GM12878 (cell line): ENCODE data around the gene TPO. TPM values are rescaled to one million over a fixed set of nuclear protein-coding genes. Genes with fewer than 3 reads are reported as not detected.

Experiments used
- ATAC-seq: fragments of 200-7000 bp; cut with Tn5 transposase; 3 replicates; pipeline ENCODE4 v1.9.1; 2020; ENCODE audit warnings: mild to moderate bottlenecking, moderate library complexity
- BruUV-seq: library from RNA; stranded (reverse); fragments of 400-500 nt; replicated peaks from 2 replicates; lab custom pipeline; 2021; lab: Mats Ljungman, UMichigan
- CTCF ChIA-PET: fragments of 300-600 bp; sonication (Branson Sonifier 250); formaldehyde crosslinking; extraction: SDS; loops from one replicate; lab custom pipeline; 2021; ENCODE audit warnings: inconsistent platforms; lab: Yijun Ruan, JAX
- POLR2A ChIA-PET: fragments of 350-600 bp; formaldehyde crosslinking; extraction: SDS; loops from one replicate; lab custom pipeline; 2021; ENCODE audit warnings: inconsistent platforms; lab: Charles Lee
- RAD21 ChIA-PET: fragments of 300-600 bp; sonication (Branson Sonifier 250); formaldehyde crosslinking; loops from one replicate; lab custom pipeline; 2023; ENCODE audit warnings: antibody characterized with exemption; ENCODE audit not compliant: unreplicated experiment; lab: Charles Lee
- SMC1A ChIA-PET: fragments of 300-600 bp; sonication (Branson Sonifier 250); formaldehyde crosslinking; loops from one replicate; lab custom pipeline; 2023; ENCODE audit not compliant: unreplicated experiment, uncharacterized antibody; lab: Charles Lee
- DNase-seq: peaks from one replicate; pipeline ENCODE4 v3.0.0-alpha.2; 2011; ENCODE audit warnings: low read depth, low spot score
- FAIRE-seq: peaks from 3 replicates; lab custom pipeline; 2011; peaks lifted over from hg19 to GRCh38; lab: Jason Lieb, UNC
- H2AFZ ChIP-seq: 2 replicates; pipeline ENCODE4 v1.6.0; 2011; ENCODE audit warnings: low read depth, low read length, control low read depth; ENCODE audit not compliant: control insufficient read depth
- H3K27ac ChIP-seq: 2 replicates; pipeline ENCODE4 v1.5.1; 2011; ENCODE audit warnings: control low read depth; ENCODE audit not compliant: control insufficient read depth, insufficient read depth
- H3K27me3 ChIP-seq, 2 experiments: replicated peaks in 1 of 2; 2 replicates each; pipeline versions ENCODE4 v1.6.0 to v1.6.1; 2011; ENCODE audit warnings: low read length in 1 of 2; ENCODE audit not compliant: control insufficient read depth in 2 of 2, insufficient read depth in 2 of 2
- H3K36me3 ChIP-seq, 2 experiments: 2 replicates each; pipeline ENCODE4 v1.5.1; 2011; ENCODE audit warnings: low read length in 1 of 2; ENCODE audit not compliant: control insufficient read depth in 2 of 2, insufficient read depth in 2 of 2
- H3K4me1 ChIP-seq: 2 replicates; pipeline ENCODE4 v1.6.1; 2011; ENCODE audit warnings: mild to moderate bottlenecking, low read length, moderate library complexity, mixed read lengths; ENCODE audit not compliant: control insufficient read depth, insufficient read depth
- H3K4me2 ChIP-seq: 2 replicates; pipeline ENCODE4 v1.6.0; 2011; ENCODE audit warnings: control low read depth; ENCODE audit not compliant: control insufficient read depth, insufficient read depth
- H3K4me3 ChIP-seq: fragments of 200-600 bp; sonication (generic); 2 replicates; pipeline ENCODE4 v1.5.1; 2016
- H3K79me2 ChIP-seq: 2 replicates; pipeline ENCODE4 v1.6.0; 2011; ENCODE audit warnings: low read length; ENCODE audit not compliant: control insufficient read depth, insufficient read depth
- H3K9ac ChIP-seq: 2 replicates; pipeline ENCODE4 v1.8.0; 2011; ENCODE audit warnings: low read length, control low read depth, mixed read lengths; ENCODE audit not compliant: control insufficient read depth, insufficient read depth
- H3K9me3 ChIP-seq: replicated peaks from 3 replicates; pipeline ENCODE4 v1.5.1; 2011; ENCODE audit warnings: mild to moderate bottlenecking, low read length; ENCODE audit not compliant: control insufficient read depth, insufficient read depth
- H4K20me1 ChIP-seq: 2 replicates; pipeline ENCODE4 v1.6.0; 2011; ENCODE audit not compliant: control insufficient read depth, insufficient read depth
- E2F4 ChIP-seq: IDR thresholded peaks from 2 replicates; pipeline ENCODE4 v1.6.1; 2012; ENCODE audit warnings: low read depth, low read length, improper control_type of control experiment
- E4F1 ChIP-seq: fragments of 450-650 bp; IDR thresholded peaks from 2 replicates; pipeline ENCODE4 v1.6.1; 2018; ENCODE audit warnings: borderline replicate concordance, mild to moderate bottlenecking; ENCODE audit not compliant: partially characterized antibody
- EED ChIP-seq: sonication (generic); IDR thresholded peaks from 2 replicates; pipeline ENCODE4 v1.6.1; 2016; ENCODE audit warnings: antibody characterized with exemption, low read depth
- HDGF ChIP-seq: fragments of 450-650 bp; IDR thresholded peaks from 2 replicates; pipeline ENCODE4 v1.6.1; 2016; ENCODE audit warnings: antibody characterized with exemption
- IKZF2 ChIP-seq, 2 experiments: fragments of 450-650 bp; IDR thresholded peaks; 2 replicates each; pipeline ENCODE4 v1.6.1; 2017; ENCODE audit warnings: mild to moderate bottlenecking in 2 of 2, moderate library complexity in 2 of 2
- MYB ChIP-seq: fragments of 150-350 bp; IDR thresholded peaks from 2 replicates; pipeline ENCODE4 v1.6.1; 2014; ENCODE audit warnings: mild to moderate bottlenecking, low read depth, low read length, borderline replicate concordance
- NRF1 ChIP-seq: conservative IDR thresholded peaks from 2 replicates; pipeline ENCODE4 v1.6.1; 2011; ENCODE audit warnings: mild to moderate bottlenecking, low read depth, low read length, improper control_type of control experiment
- PAX5 ChIP-seq: IDR thresholded peaks from 2 replicates; pipeline ENCODE4 v1.6.1; 2011; ENCODE audit warnings: low read depth, low read length, borderline replicate concordance
- SP1 ChIP-seq: IDR thresholded peaks from one replicate; pipeline ENCODE4 v1.6.1; 2011; ENCODE audit warnings: low read depth, low read length
- SREBF2 ChIP-seq: IDR thresholded peaks from 2 replicates; pipeline ENCODE4 v1.6.1; 2012; ENCODE audit warnings: mild to moderate bottlenecking, low read length
- ZNF384 ChIP-seq: IDR thresholded peaks from 2 replicates; pipeline ENCODE4 v1.6.1; 2012; ENCODE audit warnings: low read depth, mild to moderate bottlenecking, low read length, improper control_type of control experiment, borderline replicate concordance
- WGBS: methylation state at CpG from one replicate; pipeline ENCODE4 v1.1.6; 2016; ENCODE audit warnings: low lambda C conversion rate; ENCODE audit not compliant: insufficient replicate concordance, insufficient coverage; ENCODE audit errors: missing lambda C conversion rate; 5-methylcytosine and 5-hydroxymethylcytosine counted together
- in situ Hi-C: fragments of 300-500 bp; cut with MboI; formaldehyde crosslinking; loops from 9 replicates; pipeline ENCODE4 v1.14.3; 2018; ENCODE audit warnings: mixed read lengths
- intact Hi-C: fragments of 100-400 bp; cut with micrococcal nuclease; formaldehyde crosslinking; loops from one replicate; pipeline ENCODE4 v1.14.2; 2022; ENCODE audit not compliant: unreplicated experiment
- polyA plus RNA-seq, 11 experiments: library from polyadenylated mRNA; depleted of rRNA in 4 of 11; unstranded in 6 of 11; stranded (reverse) in 5 of 11; fragments of >200 nt; fragmentation: Nextera tagmentation in 4 of 11; fragmentation: Illumina TruSeq in 1 of 11; extraction: Ambion mirVana in 4 of 11; extraction: Trizol in 1 of 11; gene quantifications; 1 replicate in 1 of 11; 2 replicates in 10 of 11; pipeline versions ENCODE4 v1.2.1 to v1.2.3, GENCODE V29; 2011 to 2016; ENCODE audit warnings: inconsistent platforms in 2 of 11, missing spikeins in 2 of 11, low read depth in 1 of 11
- total RNA-seq, 4 experiments: library from RNA; depleted of rRNA in 3 of 4; stranded (reverse); fragments of >200 nt in 3 of 4; fragmentation: Illumina TruSeq in 1 of 4; extraction: Trizol in 1 of 4; gene quantifications; 2 replicates each; pipeline versions ENCODE4 v1.2.1 to v1.2.3, GENCODE V29; 2013 to 2021
- TF ChIP-seq, protein P1 (sequence below): fragments of 450-650 bp; IDR thresholded peaks from 2 replicates; pipeline ENCODE4 v1.6.1; 2017; ENCODE audit warnings: borderline replicate concordance
- TF ChIP-seq, protein P2 (sequence below): fragments of 150-350 bp; IDR thresholded peaks from 2 replicates; pipeline ENCODE4 v1.6.1; 2014; ENCODE audit warnings: mild to moderate bottlenecking, low read depth, low read length
- TF ChIP-seq, protein P3 (sequence below): fragments of 450-650 bp; IDR thresholded peaks from 2 replicates; pipeline ENCODE4 v1.6.1; 2017; ENCODE audit warnings: mild to moderate bottlenecking

Gene TPO
- total and polyA plus RNA-seq, 10 of the 15 experiments (the other 5 are each of a cell fraction or from before 2014, with no cell fraction given), result 0.07 to 0.11 TPM; not detected in 8

DNA sequence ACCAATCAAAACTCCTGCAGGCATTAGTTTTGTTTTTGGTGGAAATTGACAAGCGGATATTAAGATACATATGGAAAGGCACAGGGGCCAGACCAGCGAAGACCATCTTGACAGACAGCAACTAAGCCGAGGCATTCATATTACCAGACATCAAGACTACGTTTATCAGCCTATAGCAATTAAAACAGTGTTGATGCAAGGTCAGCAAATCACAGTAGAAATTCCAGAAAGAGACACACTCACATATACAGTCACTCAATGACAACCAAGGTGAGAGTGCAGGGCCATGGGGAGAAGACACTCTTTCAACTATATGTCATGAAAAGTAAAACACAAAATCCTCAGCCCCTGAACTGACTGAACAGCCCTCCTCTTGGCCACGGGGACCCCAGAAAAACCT lies 164.6 kb downstream of the TPO start:
- Histone ChIP-seq H3K9me3 (no peaks in the 10 kb centered on the region), H2AFZ (no peak overlapping the region), H4K20me1 (no peaks in the 10 kb centered on the region), H3K27ac (no peak overlapping the region), H3K79me2 (no peaks in the 10 kb centered on the region), H3K27me3 (no peaks in the 10 kb centered on the region), H3K4me1 (no peaks in the 10 kb centered on the region), H3K4me3 (no peak overlapping the region), H3K9ac (no peak overlapping the region), H3K4me2 (no peak overlapping the region), H3K36me3 (no peaks in the 10 kb centered on the region)
- ChIA-PET CTCF (no interaction called here), POLR2A (no interaction called here), SMC1A (no interaction called here), RAD21 (no interaction called here)
- in situ Hi-C loops (no loop called here), intact Hi-C loops (no loop called here)
- 16% methylated on average over 5 of the region's 5 CpGs for WGBS
- no peak for ATAC-seq
- FAIRE-seq, result no peak
- no TSS peak for BruUV-seq
- DNase-seq, result no peak
- TF ChIP-seq, protein P1, sequence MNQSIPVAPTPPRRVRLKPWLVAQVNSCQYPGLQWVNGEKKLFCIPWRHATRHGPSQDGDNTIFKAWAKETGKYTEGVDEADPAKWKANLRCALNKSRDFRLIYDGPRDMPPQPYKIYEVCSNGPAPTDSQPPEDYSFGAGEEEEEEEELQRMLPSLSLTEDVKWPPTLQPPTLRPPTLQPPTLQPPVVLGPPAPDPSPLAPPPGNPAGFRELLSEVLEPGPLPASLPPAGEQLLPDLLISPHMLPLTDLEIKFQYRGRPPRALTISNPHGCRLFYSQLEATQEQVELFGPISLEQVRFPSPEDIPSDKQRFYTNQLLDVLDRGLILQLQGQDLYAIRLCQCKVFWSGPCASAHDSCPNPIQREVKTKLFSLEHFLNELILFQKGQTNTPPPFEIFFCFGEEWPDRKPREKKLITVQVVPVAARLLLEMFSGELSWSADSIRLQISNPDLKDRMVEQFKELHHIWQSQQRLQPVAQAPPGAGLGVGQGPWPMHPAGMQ, result no peak
- TF ChIP-seq, protein P2, sequence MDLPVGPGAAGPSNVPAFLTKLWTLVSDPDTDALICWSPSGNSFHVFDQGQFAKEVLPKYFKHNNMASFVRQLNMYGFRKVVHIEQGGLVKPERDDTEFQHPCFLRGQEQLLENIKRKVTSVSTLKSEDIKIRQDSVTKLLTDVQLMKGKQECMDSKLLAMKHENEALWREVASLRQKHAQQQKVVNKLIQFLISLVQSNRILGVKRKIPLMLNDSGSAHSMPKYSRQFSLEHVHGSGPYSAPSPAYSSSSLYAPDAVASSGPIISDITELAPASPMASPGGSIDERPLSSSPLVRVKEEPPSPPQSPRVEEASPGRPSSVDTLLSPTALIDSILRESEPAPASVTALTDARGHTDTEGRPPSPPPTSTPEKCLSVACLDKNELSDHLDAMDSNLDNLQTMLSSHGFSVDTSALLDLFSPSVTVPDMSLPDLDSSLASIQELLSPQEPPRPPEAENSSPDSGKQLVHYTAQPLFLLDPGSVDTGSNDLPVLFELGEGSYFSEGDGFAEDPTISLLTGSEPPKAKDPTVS, result no peak
- no peak for TF ChIP-seq MYB
- TF ChIP-seq, protein P3, sequence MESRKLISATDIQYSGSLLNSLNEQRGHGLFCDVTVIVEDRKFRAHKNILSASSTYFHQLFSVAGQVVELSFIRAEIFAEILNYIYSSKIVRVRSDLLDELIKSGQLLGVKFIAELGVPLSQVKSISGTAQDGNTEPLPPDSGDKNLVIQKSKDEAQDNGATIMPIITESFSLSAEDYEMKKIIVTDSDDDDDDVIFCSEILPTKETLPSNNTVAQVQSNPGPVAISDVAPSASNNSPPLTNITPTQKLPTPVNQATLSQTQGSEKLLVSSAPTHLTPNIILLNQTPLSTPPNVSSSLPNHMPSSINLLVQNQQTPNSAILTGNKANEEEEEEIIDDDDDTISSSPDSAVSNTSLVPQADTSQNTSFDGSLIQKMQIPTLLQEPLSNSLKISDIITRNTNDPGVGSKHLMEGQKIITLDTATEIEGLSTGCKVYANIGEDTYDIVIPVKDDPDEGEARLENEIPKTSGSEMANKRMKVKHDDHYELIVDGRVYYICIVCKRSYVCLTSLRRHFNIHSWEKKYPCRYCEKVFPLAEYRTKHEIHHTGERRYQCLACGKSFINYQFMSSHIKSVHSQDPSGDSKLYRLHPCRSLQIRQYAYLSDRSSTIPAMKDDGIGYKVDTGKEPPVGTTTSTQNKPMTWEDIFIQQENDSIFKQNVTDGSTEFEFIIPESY, result no peak
- no peak for TF ChIP-seq PAX5
- TF ChIP-seq ZNF384, result no peak
- TF ChIP-seq SREBF2, result no peak
- no peak for TF ChIP-seq HDGF
- no peak for TF ChIP-seq SP1
- TF ChIP-seq E4F1, result no peak
- no peak for TF ChIP-seq NRF1
- no peak for TF ChIP-seq IKZF2 (IDR thresholded peaks at IDR 0.05)
- no peak for TF ChIP-seq E2F4
- no peak for TF ChIP-seq EED
